Cardiac fibroblast (primary cell): ENCODE data around the gene DSCAML1.
A peak's percentile ranks its signal among the peaks of the same experiment; 100 is the strongest.
"Not testable (repeated sequence)": the region's sequence is repeated elsewhere in the genome, so short reads cannot be mapped to it uniquely, and the experiment has no call there.

Experiments
- DNase-seq, 2 donors: peaks; one replicate each; pipeline versions ENCODE4 v3.0.0 to v3.0.0-alpha.2; 2010; ENCODE audit warnings: low read depth in 2 of 2
- H3K4me3 ChIP-seq, 2 donors: replicated peaks in 1 of 2; 1 replicate in 1 of 2; 2 replicates in 1 of 2; pipeline ENCODE4 v1.5.1; 2011; ENCODE audit warnings: low read depth in 2 of 2, low read length in 2 of 2, mild to moderate bottlenecking in 2 of 2, moderate library complexity in 1 of 2
- CTCF ChIP-seq: IDR thresholded peaks from one replicate; pipeline ENCODE4 v1.5.1; 2011; ENCODE audit warnings: low read depth, mild to moderate bottlenecking, low read length, inconsistent platforms

The DSCAML1 gene

GRCh38 chr11:117816846-117817367 lies 19.9 kb upstream of the DSCAML1 start:
- no peak for TF ChIP-seq CTCF
- no peak for DNase-seq

DNA sequence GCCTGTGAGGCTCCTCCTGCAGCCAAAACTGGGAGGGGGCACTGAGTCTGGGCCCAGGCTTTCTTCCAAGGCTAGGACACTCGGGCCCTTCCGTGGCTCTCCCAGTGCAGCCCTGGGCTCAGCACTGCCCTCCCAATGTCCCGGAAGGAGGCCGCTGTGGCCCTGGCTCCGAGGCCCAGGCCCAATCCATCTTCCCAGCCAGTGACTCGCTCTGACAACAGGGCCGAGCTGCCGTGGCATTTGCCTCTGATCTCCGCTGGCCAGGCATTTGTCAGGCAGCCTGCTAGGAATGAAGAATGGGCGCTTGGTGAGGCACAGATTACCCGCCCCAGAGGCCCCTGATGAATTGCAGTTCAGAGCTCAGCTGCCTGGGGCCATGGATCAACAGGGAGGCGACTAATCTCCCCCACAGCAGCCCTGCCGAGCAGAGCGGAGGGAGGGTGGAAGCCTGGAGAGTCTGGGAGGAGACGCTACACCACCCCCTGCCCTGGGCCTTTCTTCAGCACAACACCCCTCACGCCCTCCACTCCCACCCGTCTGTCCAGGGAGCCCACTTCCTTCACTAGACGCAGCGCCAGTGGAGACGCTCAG lies 19.2 kb upstream of the DSCAML1 start:
- TF ChIP-seq CTCF, result no peak
- DNase-seq, result peak; percentile 46 to 48
- no peak overlapping the region for H3K4me3 ChIP-seq

More at GRCh38 chr11:117816846-117817367, 19.9 kb upstream of the DSCAML1 start:
- H3K4me3 ChIP-seq, result no peak overlapping the region

DNA sequence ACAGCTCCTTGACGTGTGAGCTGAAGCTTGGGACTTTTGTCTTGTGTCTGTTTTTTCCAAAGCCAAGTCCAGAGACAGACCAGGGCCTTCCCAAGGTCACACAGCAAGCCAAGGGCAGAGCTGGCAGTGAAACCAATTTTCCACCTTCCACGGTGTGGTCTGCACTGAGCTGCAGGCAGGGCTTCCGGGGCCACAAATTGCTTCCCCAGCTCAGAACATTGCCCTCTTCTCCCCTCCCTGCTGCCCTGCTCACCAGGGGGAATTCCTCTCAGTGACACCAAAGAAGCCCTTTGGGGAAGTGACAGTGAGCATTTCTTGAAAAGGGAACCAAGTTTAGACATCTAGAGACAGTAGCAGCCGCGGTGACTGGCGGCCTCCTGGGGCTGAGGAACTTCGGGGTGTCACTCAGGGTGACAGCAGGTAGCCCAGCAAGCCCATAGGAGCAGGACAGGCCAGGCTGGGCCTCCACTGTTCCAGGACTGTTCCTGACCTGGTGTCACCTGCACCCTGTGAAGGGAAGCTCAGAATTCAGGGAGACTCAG lies 18.3 kb upstream of the DSCAML1 start:
- no peak overlapping the region for H3K4me3 ChIP-seq
- DNase-seq, result no peak
- TF ChIP-seq CTCF, result no peak

DNA sequence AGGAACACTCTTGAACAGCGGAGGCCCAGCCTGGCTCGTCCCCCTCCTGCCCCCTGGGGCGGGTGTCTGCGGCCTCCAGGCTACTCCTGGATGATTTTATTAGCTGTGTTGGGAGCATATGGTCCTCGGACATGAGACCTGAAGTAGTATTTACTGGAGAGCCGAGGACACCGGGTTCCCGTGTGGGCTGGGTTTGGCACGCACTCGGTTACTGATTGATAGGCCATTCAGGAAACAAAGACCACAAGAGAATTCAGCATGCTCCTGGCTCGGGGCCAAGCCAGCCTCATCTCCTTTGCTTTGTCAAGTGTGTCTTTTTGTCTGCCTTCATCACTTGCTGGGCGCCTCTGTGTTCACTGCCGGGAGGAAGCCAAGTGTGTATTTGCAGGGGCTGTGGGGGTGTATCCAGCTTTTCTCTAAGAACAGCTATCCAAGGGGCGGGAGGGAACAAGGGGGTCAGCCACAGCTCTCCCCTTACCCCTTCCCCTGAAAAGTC lies 17.8 kb upstream of the DSCAML1 start:
- H3K4me3 ChIP-seq, result no peak overlapping the region
- TF ChIP-seq CTCF, result no peak
- DNase-seq, result no peak

- no peak for TF ChIP-seq CTCF
- no peak overlapping the region for H3K4me3 ChIP-seq
- no peak for DNase-seq
These were observed 17.3 kb upstream of the DSCAML1 start for GRCh38 chr11:117814204-117814765.

DNA sequence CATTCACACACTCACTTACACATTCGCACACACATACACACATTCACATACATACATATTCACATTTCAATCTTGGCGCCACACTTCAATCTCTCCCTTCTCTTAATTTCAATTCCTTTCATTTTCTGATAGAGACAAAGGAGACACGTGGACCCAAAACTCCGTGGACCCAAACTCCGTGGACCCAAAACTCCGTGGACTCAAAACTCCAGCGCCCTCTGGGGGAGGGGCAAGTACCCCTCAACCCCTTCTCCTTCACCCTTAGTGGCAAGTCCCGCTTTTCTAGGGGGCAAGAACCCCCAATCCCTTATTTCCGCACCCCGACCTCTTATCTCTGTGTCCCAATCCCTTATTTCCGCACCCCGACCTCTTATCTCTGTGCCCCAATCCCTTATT lies 13.0 kb upstream of the DSCAML1 start:
- DNase-seq, H3K4me3 ChIP-seq: not testable (repeated sequence)

- DNase-seq, result peak; percentile 46 to 57
- TF ChIP-seq CTCF, result peak; percentile 64
- H3K4me3 ChIP-seq, result no peak overlapping the region
These were observed 12.4 kb upstream of the DSCAML1 start for GRCh38 chr11:117809236-117810055.
